Measurements from ENCODE around the gene POU2F1. TPM values are rescaled to one million over a fixed set of nuclear protein-coding genes. Genes with fewer than 3 reads are reported as not detected.

The POU2F1 gene
- total and polyA plus RNA-seq, 2 donors = 2.6 to 4.1 TPM

DNA sequence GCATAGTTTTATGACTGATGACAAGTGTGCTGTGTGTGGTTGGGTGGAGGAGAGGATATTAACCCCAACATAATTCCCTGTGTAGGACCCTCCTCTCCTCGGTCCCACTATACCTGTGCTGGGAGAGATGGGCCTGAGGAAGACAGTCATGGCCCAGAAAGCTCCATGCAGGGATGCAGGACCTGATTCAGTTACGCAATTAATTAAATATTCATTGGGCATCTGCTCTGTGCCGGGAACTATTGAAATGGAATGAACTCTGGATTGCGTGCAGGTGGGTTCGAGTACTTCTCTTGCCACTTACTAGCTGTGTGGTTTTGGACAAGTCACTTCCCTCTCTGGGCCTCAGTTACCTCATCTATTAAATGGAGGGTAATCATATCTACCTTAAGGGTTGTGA lies 223.1 kb downstream of the POU2F1 start:
- Histone ChIP-seq H3K27me3 (ENCODE audit: control insufficient read depth in 2 of 2, insufficient read depth in 1 of 2, low read length in 1 of 2) (no peaks in the 10 kb centered on the region), H3K27ac (ENCODE audit: low read depth in 1 of 2, low read length in 1 of 2) (no peak overlapping the region), H3K4me1 (ENCODE audit: control insufficient read depth in 2 of 2, insufficient read depth in 2 of 2, low read length in 2 of 2) (peaks cover 45 to 82% of the 10 kb centered on the region in 2 donors), H3K36me3 (ENCODE audit: control insufficient read depth in 2 of 2, insufficient read depth in 2 of 2, low read length in 1 of 2) (peaks cover 45 to 60% of the 10 kb centered on the region in 2 donors), H3K9me3 (ENCODE audit: control insufficient read depth in 2 of 2, insufficient read depth in 1 of 2, low read length in 1 of 2) (peaks cover 0 to 3% of the 10 kb centered on the region in 2 donors), H3K4me3 (ENCODE audit: low read length in 2 of 2) (no peak overlapping the region)
- 97% methylated on average over 5 of the region's 5 CpGs for WGBS
- no peak for DNase-seq (ENCODE audit: low read depth in 6 of 9, low spot score in 9 of 9)

DNA sequence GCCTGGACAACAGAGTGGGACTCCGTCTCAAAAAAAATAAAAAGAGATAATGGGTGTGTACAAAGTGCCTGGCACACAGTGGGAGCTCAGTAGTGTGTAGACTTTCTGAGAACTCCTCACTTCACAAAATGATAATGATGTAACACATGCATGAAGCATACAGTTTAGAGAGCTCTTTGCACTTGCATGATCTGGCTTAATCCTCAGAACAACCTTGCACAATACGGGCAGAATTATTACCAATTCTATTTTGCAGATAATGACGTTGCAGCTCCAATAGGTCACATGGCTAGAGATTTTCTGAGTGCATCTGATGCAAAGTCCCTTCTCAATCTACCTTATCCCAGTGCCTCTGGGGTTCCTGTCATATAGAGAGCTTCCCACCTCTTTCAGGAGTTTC lies 226.3 kb downstream of the POU2F1 start:
- DNase-seq (ENCODE audit: low read depth in 6 of 9, low spot score in 9 of 9) = no peak
- peak overlapping the region; percentile 93 to 96 for H3K27ac ChIP-seq (ENCODE audit: low read depth in 1 of 2, low read length in 1 of 2)
- peaks cover 56 to 91% of the 10 kb centered on the region in 2 donors for H3K4me1 ChIP-seq (ENCODE audit: control insufficient read depth in 2 of 2, insufficient read depth in 2 of 2, low read length in 2 of 2)
- peaks cover 21 to 40% of the 10 kb centered on the region in 2 donors for H3K36me3 ChIP-seq (ENCODE audit: control insufficient read depth in 2 of 2, insufficient read depth in 2 of 2, low read length in 1 of 2)
- H3K9me3 ChIP-seq (ENCODE audit: control insufficient read depth in 2 of 2, insufficient read depth in 1 of 2, low read length in 1 of 2) = no peaks in the 10 kb centered on the region
- no peaks in the 10 kb centered on the region for H3K27me3 ChIP-seq (ENCODE audit: control insufficient read depth in 2 of 2, insufficient read depth in 1 of 2, low read length in 1 of 2)
- peak overlapping the region in 1 of 2 donors; percentile 16 for H3K4me3 ChIP-seq (ENCODE audit: low read length in 2 of 2)
- WGBS = 80% methylated on average over 3 of the region's 3 CpGs

GRCh38 chr1:167447521-167448136 lies 226.9 kb downstream of the POU2F1 start:
- Histone ChIP-seq H3K27ac (ENCODE audit: low read depth in 1 of 2, low read length in 1 of 2) (peak overlapping the region; percentile 93 to 96), H3K9me3 (ENCODE audit: control insufficient read depth in 2 of 2, insufficient read depth in 1 of 2, low read length in 1 of 2) (no peaks in the 10 kb centered on the region), H3K36me3 (ENCODE audit: control insufficient read depth in 2 of 2, insufficient read depth in 2 of 2, low read length in 1 of 2) (peaks cover 26 to 44% of the 10 kb centered on the region in 2 donors), H3K27me3 (ENCODE audit: control insufficient read depth in 2 of 2, insufficient read depth in 1 of 2, low read length in 1 of 2) (no peaks in the 10 kb centered on the region), H3K4me1 (ENCODE audit: control insufficient read depth in 2 of 2, insufficient read depth in 2 of 2, low read length in 2 of 2) (peaks cover 59 to 91% of the 10 kb centered on the region in 2 donors), H3K4me3 (ENCODE audit: low read length in 2 of 2) (peak overlapping the region in 1 of 2 donors; percentile 16)
- 19% methylated on average over 10 of the region's 10 CpGs for WGBS
- DNase-seq (ENCODE audit: low read depth in 6 of 9, low spot score in 9 of 9) = peak in 5 of 9 donors; percentile 61 to 85 (median 65)

GRCh38 chr1:167450843-167451242 lies 230.2 kb downstream of the POU2F1 start:
- H3K27me3 ChIP-seq (ENCODE audit: control insufficient read depth in 2 of 2, insufficient read depth in 1 of 2, low read length in 1 of 2) = no peaks in the 10 kb centered on the region
- no peaks in the 10 kb centered on the region for H3K9me3 ChIP-seq (ENCODE audit: control insufficient read depth in 2 of 2, insufficient read depth in 1 of 2, low read length in 1 of 2)
- peak in 3 of 9 donors; percentile 31 to 67 (median 46) for DNase-seq (ENCODE audit: low read depth in 6 of 9, low spot score in 9 of 9)
- 37% methylated on average over 5 of the region's 5 CpGs for WGBS
- H3K36me3 ChIP-seq (ENCODE audit: control insufficient read depth in 2 of 2, insufficient read depth in 2 of 2, low read length in 1 of 2) = peaks cover 10 to 28% of the 10 kb centered on the region in 2 donors
- peak overlapping the region; percentile 88 to 94 for H3K27ac ChIP-seq (ENCODE audit: low read depth in 1 of 2, low read length in 1 of 2)
- peaks cover 59 to 81% of the 10 kb centered on the region in 2 donors for H3K4me1 ChIP-seq (ENCODE audit: control insufficient read depth in 2 of 2, insufficient read depth in 2 of 2, low read length in 2 of 2)
- peak overlapping the region in 1 of 2 donors; percentile 30 for H3K4me3 ChIP-seq (ENCODE audit: low read length in 2 of 2)

DNA sequence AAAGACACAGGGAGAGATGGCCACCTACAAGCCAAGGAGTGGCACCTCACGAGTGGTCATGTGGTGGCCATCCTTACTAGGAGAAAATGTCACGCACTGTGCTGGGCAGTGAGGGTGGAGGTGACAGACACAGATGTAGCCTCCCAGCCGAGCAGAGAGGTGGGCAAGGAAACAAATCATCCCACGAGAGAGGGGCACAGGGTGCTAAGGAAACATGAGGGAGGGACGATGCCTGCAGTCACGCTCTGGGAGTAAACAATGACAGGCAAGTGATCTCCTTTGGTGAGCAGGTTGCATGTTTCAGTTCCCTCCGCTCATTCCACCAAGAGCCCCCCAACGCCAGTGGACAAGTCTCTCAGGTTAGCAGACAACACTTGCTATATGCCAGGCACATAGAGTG lies 231.8 kb downstream of the POU2F1 start:
- Histone ChIP-seq H3K36me3 (ENCODE audit: control insufficient read depth in 2 of 2, insufficient read depth in 2 of 2, low read length in 1 of 2) (peaks cover 8 to 30% of the 10 kb centered on the region in 2 donors), H3K9me3 (ENCODE audit: control insufficient read depth in 2 of 2, insufficient read depth in 1 of 2, low read length in 1 of 2) (no peaks in the 10 kb centered on the region), H3K4me3 (ENCODE audit: low read length in 2 of 2) (no peak overlapping the region), H3K27ac (ENCODE audit: low read depth in 1 of 2, low read length in 1 of 2) (peak overlapping the region; percentile 71 to 76), H3K27me3 (ENCODE audit: control insufficient read depth in 2 of 2, insufficient read depth in 1 of 2, low read length in 1 of 2) (no peaks in the 10 kb centered on the region), H3K4me1 (ENCODE audit: control insufficient read depth in 2 of 2, insufficient read depth in 2 of 2, low read length in 2 of 2) (peaks cover 58 to 80% of the 10 kb centered on the region in 2 donors)
- 85% methylated on average over 8 of the region's 8 CpGs for WGBS
- no peak for DNase-seq (ENCODE audit: low read depth in 6 of 9, low spot score in 9 of 9)

GRCh38 chr1:167453123-167453522 lies 232.4 kb downstream of the POU2F1 start:
- 78% methylated on average over 6 of the region's 6 CpGs for WGBS
- Histone ChIP-seq H3K27me3 (ENCODE audit: control insufficient read depth in 2 of 2, insufficient read depth in 1 of 2, low read length in 1 of 2) (no peaks in the 10 kb centered on the region), H3K27ac (ENCODE audit: low read depth in 1 of 2, low read length in 1 of 2) (peak overlapping the region; percentile 52 to 55), H3K4me1 (ENCODE audit: control insufficient read depth in 2 of 2, insufficient read depth in 2 of 2, low read length in 2 of 2) (peaks cover 56 to 80% of the 10 kb centered on the region in 2 donors), H3K36me3 (ENCODE audit: control insufficient read depth in 2 of 2, insufficient read depth in 2 of 2, low read length in 1 of 2) (peaks cover 10 to 33% of the 10 kb centered on the region in 2 donors), H3K4me3 (ENCODE audit: low read length in 2 of 2) (no peak overlapping the region), H3K9me3 (ENCODE audit: control insufficient read depth in 2 of 2, insufficient read depth in 1 of 2, low read length in 1 of 2) (no peaks in the 10 kb centered on the region)
- no peak for DNase-seq (ENCODE audit: low read depth in 6 of 9, low spot score in 9 of 9)

GRCh38 chr1:167454304-167454893 lies 233.7 kb downstream of the POU2F1 start:
- WGBS = 26% methylated on average over 19 of the region's 19 CpGs
- H3K27me3 ChIP-seq (ENCODE audit: control insufficient read depth in 2 of 2, insufficient read depth in 1 of 2, low read length in 1 of 2) = no peaks in the 10 kb centered on the region
- H3K27ac ChIP-seq (ENCODE audit: low read depth in 1 of 2, low read length in 1 of 2) = peak overlapping the region; percentile 96 to 98
- peaks cover 54 to 78% of the 10 kb centered on the region in 2 donors for H3K4me1 ChIP-seq (ENCODE audit: control insufficient read depth in 2 of 2, insufficient read depth in 2 of 2, low read length in 2 of 2)
- peaks cover 15 to 37% of the 10 kb centered on the region in 2 donors for H3K36me3 ChIP-seq (ENCODE audit: control insufficient read depth in 2 of 2, insufficient read depth in 2 of 2, low read length in 1 of 2)
- DNase-seq (ENCODE audit: low read depth in 6 of 9, low spot score in 9 of 9) = peak in 3 of 9 donors; percentile 31 to 64 (median 39)
- H3K9me3 ChIP-seq (ENCODE audit: control insufficient read depth in 2 of 2, insufficient read depth in 1 of 2, low read length in 1 of 2) = no peaks in the 10 kb centered on the region
- H3K4me3 ChIP-seq (ENCODE audit: low read length in 2 of 2) = peak overlapping the region; percentile 69 to 82

GRCh38 chr1:167454894-167455785 lies 234.5 kb downstream of the POU2F1 start:
- Histone ChIP-seq H3K27me3 (ENCODE audit: control insufficient read depth in 2 of 2, insufficient read depth in 1 of 2, low read length in 1 of 2) (no peaks in the 10 kb centered on the region), H3K9me3 (ENCODE audit: control insufficient read depth in 2 of 2, insufficient read depth in 1 of 2, low read length in 1 of 2) (no peaks in the 10 kb centered on the region), H3K27ac (ENCODE audit: low read depth in 1 of 2, low read length in 1 of 2) (peak overlapping the region; percentile 96 to 98), H3K4me3 (ENCODE audit: low read length in 2 of 2) (peak overlapping the region; percentile 69 to 82), H3K36me3 (ENCODE audit: control insufficient read depth in 2 of 2, insufficient read depth in 2 of 2, low read length in 1 of 2) (peaks cover 12 to 40% of the 10 kb centered on the region in 2 donors), H3K4me1 (ENCODE audit: control insufficient read depth in 2 of 2, insufficient read depth in 2 of 2, low read length in 2 of 2) (peaks cover 52 to 77% of the 10 kb centered on the region in 2 donors)
- peak in 7 of 9 donors; percentile 71 to 94 (median 86) for DNase-seq (ENCODE audit: low read depth in 6 of 9, low spot score in 9 of 9)
- WGBS = under 1% methylated on average over 85 of the region's 85 CpGs

Measured in thymus (tissue), 11 donors.